Measurements from ENCODE around the gene VCY. TPM values are rescaled to one million over a fixed set of nuclear protein-coding genes. Genes with fewer than 3 reads are reported as not detected.

Gene VCY
- not detected in 2 replicates for total RNA-seq

DNA sequence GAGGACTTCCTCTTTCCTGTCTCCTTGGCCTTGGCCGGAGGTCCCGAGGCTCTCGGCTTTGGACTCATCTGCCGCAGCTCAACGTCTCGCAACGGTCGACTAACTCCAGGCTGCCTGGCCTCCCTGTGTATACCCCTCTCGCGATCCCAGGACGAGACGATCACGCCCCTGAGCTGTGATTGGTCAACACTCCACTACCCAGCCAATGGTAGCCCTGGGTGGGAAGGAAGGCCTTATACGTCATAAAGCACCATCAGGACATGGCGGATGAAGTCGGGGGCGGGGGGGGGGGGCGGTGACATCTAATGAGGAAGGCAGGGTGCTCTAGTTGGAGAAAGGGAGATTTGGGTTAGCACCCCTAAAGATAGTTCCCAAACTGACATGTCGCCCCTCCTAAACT lies at the start of gene VCY:
Gene VCY (minus strand): TSS at position 101 of the 400 bp plus-strand sequence. CDS start 33 bp downstream, at position 68.

Other genes starting within 250 kb of the VCY start
- gene VCY1B, start 69.8 kb upstream of the VCY start, total RNA-seq = not detected in 2 replicates